ENCODE results near the gene EGFLAM.

DNA sequence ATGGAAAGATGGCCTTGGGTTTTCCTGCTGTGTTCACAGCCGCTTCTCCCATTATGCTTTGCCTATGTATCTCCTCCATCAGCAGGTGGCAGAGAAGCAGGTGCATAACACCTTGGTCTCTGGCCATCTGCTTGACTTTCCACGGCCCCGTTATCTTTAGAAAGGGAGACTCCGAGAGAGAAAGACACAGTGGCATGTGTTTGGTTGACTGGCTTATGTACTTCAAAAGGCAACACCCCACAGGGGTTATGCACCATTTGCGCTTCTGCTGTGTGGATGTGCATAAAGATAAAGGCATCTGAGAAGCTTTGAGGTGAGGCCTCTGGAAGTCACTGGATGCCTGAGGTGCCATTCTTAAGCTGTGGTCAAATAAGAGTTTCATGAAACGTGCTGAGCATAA lies 138.4 kb downstream of the EGFLAM start:
- TF ChIP-seq, protein P1, sequence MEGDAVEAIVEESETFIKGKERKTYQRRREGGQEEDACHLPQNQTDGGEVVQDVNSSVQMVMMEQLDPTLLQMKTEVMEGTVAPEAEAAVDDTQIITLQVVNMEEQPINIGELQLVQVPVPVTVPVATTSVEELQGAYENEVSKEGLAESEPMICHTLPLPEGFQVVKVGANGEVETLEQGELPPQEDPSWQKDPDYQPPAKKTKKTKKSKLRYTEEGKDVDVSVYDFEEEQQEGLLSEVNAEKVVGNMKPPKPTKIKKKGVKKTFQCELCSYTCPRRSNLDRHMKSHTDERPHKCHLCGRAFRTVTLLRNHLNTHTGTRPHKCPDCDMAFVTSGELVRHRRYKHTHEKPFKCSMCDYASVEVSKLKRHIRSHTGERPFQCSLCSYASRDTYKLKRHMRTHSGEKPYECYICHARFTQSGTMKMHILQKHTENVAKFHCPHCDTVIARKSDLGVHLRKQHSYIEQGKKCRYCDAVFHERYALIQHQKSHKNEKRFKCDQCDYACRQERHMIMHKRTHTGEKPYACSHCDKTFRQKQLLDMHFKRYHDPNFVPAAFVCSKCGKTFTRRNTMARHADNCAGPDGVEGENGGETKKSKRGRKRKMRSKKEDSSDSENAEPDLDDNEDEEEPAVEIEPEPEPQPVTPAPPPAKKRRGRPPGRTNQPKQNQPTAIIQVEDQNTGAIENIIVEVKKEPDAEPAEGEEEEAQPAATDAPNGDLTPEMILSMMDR (conservative IDR thresholded peaks at IDR 0.05 in 1 of 2, IDR thresholded peaks at IDR 0.05 in 1 of 2; ENCODE audit: extremely low read depth in 1 of 2, insufficient read depth in 1 of 2, low read depth in 1 of 2, low read length in 2 of 2) = no peak
- no peak for TF ChIP-seq EZH2 (IDR thresholded peaks at IDR 0.05; ENCODE audit: borderline replicate concordance, low read length)

Data from mammary epithelial cell (primary cell).